SU-DHL-6 (cell line): Measurements from ENCODE around the gene PPP1R37.

ENCODE experiments used
- H2AFZ ChIP-seq: fragments of 200-600 bp; sonication (generic); 2 replicates; pipeline ENCODE4 v1.6.1; 2014; ENCODE audit warnings: low read depth, mild to moderate bottlenecking, moderate library complexity, mixed read lengths, antibody characterized with exemption, low read length; ENCODE audit not compliant: severe bottlenecking
- H3F3A ChIP-seq: fragments of 200-600 bp; shearing (Covaris generic); 2 replicates; pipeline ENCODE4 v1.6.0; 2016; ENCODE audit warnings: antibody characterized with exemption, mild to moderate bottlenecking; ENCODE audit not compliant: insufficient read depth
- H3K27ac ChIP-seq: fragments of 200-600 bp; sonication (generic); 2 replicates; pipeline ENCODE4 v1.5.1; 2016; ENCODE audit warnings: low read depth, mild to moderate bottlenecking, low read length, moderate library complexity, mixed read lengths
- H3K27me3 ChIP-seq: fragments of 200-600 bp; sonication (generic), shearing (Covaris generic); 2 replicates; pipeline ENCODE4 v1.6.0; 2014; ENCODE audit warnings: mild to moderate bottlenecking, low read length
- H3K36me3 ChIP-seq: fragments of 200-600 bp; sonication (generic); 2 replicates; pipeline ENCODE4 v1.6.1; 2014; ENCODE audit warnings: mild to moderate bottlenecking, low read length, mixed read lengths
- H3K4me2 ChIP-seq: fragments of 300-600, 200-600 bp; shearing (Covaris generic), sonication (generic); 2 replicates; pipeline ENCODE4 v1.6.0; 2014; ENCODE audit warnings: low read length, low read depth, mild to moderate bottlenecking; ENCODE audit not compliant: poor library complexity, severe bottlenecking
- H3K4me3 ChIP-seq: fragments of 200-600 bp; sonication (generic); 2 replicates; pipeline ENCODE4 v1.5.1; 2014; ENCODE audit warnings: antibody characterized with exemption, low read length, mild to moderate bottlenecking, mixed read lengths; ENCODE audit not compliant: insufficient read depth, poor library complexity, severe bottlenecking
- H3K79me2 ChIP-seq: fragments of 200-600 bp; sonication (generic); 2 replicates; pipeline ENCODE4 v1.6.1; 2014; ENCODE audit warnings: mild to moderate bottlenecking, low read length, moderate library complexity; ENCODE audit not compliant: insufficient read depth
- H3K9ac ChIP-seq: fragments of 200-600 bp; sonication (generic); 2 replicates; pipeline ENCODE4 v1.7.0; 2014; ENCODE audit warnings: mild to moderate bottlenecking, low read length
- H3K9me2 ChIP-seq: fragments of 200-600 bp; sonication (generic); replicated peaks from 2 replicates; pipeline ENCODE4 v1.6.1; 2014; ENCODE audit warnings: low read length; ENCODE audit not compliant: insufficient read depth
- H3K9me3 ChIP-seq: fragments of 200-600 bp; sonication (generic); 2 replicates; pipeline ENCODE4 v1.6.1; 2014; ENCODE audit warnings: low read length, mixed read lengths; ENCODE audit not compliant: insufficient read depth
- H4K20me1 ChIP-seq: fragments of 200-600 bp; sonication (generic); 2 replicates; pipeline ENCODE4 v1.6.1; 2014; ENCODE audit warnings: low read depth, mild to moderate bottlenecking, antibody characterized with exemption, low read length, moderate library complexity, mixed read lengths
- EZH2phosphoT487 ChIP-seq: fragments of 200-600 bp; sonication (generic), shearing (Covaris generic); conservative IDR thresholded peaks from 2 replicates; pipeline ENCODE4 v1.6.1; 2018; ENCODE audit warnings: mild to moderate bottlenecking, antibody characterized with exemption, low read length, moderate library complexity, mixed read lengths
- TF ChIP-seq, protein P1 (sequence below): fragments of 200-600 bp; sonication (generic); IDR thresholded peaks from one replicate; pipeline ENCODE4 v1.5.1; 2017; ENCODE audit warnings: antibody characterized with exemption, mild to moderate bottlenecking, low read length, moderate library complexity; ENCODE audit not compliant: insufficient read depth, poor library complexity, severe bottlenecking

PPP1R37 gene

DNA sequence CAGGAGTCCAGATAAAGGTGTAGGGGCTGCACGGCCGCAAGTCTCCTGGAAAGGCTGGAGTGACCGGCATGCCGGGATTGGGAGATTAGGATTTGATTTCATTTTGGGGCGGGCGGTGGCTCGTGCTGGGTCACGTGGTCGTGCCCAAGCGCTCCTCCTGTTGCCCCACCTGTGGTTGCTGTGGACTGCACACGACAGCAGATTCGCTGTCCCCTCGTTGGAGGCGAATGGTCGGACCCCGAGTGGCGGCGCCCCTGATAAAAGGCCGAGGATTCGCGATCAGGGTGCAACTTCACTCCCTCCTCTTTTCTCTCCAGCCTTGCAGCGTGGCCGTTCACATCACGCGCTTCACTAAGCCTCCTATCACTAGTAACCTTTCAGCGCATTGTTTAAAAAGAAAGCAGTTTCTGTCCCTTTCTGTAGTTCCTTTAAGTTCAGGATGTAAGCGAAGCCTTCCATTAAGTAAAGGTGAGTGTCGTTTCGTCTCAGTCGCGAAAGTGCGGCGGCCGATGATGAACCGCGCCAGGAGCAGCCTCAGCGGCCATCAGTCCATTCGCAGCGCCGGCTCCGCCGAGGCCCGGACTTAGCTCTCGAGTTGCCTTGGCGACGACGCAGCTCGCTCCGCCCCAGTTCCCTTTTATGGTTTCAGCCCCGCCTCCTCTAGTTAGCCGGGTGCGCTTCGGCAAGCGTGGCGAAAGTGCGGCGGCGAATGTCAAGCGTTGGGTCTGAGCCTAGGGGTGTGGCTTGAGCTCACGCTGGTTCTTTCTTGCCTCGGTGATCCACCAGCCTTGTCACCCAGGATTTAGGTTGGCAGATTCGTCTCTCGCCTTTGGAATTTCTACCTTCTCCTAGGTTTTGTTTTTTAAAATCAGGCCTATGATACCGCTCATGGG is 1.7 kb upstream of the PPP1R37 start:
- Histone ChIP-seq H2AFZ (peak overlapping the region; percentile 86), H3K9me2 (no peaks in the 10 kb centered on the region), H3K27ac (peak overlapping the region; percentile 88), H3K4me3 (peak overlapping the region; percentile 71), H3K36me3 (peaks cover 14% of the 10 kb centered on the region), H3F3A (peaks cover 14% of the 10 kb centered on the region), H3K27me3 (no peaks in the 10 kb centered on the region), H3K9me3 (peaks cover 5% of the 10 kb centered on the region; the same call in 1 of the 2 replicates), H3K9ac (peak overlapping the region; percentile 84), H4K20me1 (no peaks in the 10 kb centered on the region; the same call in 1 of the 2 replicates), H3K79me2 (peaks cover 39% of the 10 kb centered on the region), H3K4me2 (peak overlapping the region; percentile 89)
- TF ChIP-seq, protein P1, sequence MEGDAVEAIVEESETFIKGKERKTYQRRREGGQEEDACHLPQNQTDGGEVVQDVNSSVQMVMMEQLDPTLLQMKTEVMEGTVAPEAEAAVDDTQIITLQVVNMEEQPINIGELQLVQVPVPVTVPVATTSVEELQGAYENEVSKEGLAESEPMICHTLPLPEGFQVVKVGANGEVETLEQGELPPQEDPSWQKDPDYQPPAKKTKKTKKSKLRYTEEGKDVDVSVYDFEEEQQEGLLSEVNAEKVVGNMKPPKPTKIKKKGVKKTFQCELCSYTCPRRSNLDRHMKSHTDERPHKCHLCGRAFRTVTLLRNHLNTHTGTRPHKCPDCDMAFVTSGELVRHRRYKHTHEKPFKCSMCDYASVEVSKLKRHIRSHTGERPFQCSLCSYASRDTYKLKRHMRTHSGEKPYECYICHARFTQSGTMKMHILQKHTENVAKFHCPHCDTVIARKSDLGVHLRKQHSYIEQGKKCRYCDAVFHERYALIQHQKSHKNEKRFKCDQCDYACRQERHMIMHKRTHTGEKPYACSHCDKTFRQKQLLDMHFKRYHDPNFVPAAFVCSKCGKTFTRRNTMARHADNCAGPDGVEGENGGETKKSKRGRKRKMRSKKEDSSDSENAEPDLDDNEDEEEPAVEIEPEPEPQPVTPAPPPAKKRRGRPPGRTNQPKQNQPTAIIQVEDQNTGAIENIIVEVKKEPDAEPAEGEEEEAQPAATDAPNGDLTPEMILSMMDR, result no peak
- no peak for TF ChIP-seq EZH2phosphoT487

DNA sequence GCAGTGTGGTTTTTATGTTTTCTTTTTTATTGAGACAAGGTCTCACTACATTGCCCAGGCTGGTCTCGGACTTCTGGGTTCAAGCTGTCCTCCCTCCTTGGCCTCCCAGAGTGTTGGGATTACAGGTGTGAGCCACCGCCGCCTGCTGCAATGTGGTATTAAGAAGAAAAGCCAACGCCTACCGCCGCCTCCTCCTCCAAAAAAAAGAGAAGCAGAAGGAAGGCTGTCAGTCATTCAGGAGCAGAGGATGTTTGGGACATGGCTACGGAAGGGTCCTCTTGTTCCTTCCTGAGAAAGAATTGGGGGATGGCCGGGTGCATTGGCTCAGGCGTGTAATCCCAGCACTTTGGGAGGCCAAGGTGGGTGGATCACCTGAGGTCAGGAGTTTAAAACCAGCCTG is 1.2 kb downstream of the PPP1R37 start:
- H3K36me3 ChIP-seq, result peaks cover 14% of the 10 kb centered on the region

DNA sequence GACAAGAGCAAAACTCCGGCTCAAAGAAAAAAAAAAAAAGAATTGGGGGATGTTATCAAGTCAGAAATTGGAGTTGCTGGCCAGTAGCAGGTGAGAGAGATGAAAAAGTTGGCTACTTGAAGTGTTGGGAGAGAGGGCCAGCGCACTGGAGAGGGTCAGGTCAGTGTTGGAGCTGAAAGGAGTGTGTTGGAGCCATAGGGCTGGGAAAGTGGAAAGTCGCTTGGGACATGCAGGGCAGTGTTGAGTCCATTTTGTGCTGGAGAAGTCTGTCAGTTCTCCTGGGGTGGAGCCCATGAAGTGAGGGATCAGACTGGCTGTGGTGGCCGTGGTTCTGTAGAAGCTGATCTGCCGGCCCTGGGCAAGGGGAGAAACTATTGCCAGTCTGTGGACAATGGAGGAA is 1.7 kb downstream of the PPP1R37 start:
- TF ChIP-seq EZH2phosphoT487, result no peak
- TF ChIP-seq, protein P1, result no peak
- Histone ChIP-seq H3K4me3 (peak overlapping the region; percentile 71), H4K20me1 (no peaks in the 10 kb centered on the region; the same call in 1 of the 2 replicates)

More for the DNA sequence above, 1.2 kb downstream of the PPP1R37 start:
- peak overlapping the region; percentile 71 for H3K4me3 ChIP-seq
- H3F3A ChIP-seq, result peaks cover 11% of the 10 kb centered on the region
- peak overlapping the region; percentile 89 for H3K4me2 ChIP-seq
- H3K9ac ChIP-seq, result peak overlapping the region; percentile 84
- no peaks in the 10 kb centered on the region for H3K9me2 ChIP-seq
- H2AFZ ChIP-seq, result no peak overlapping the region
- no peak overlapping the region for H3K27ac ChIP-seq
- H3K79me2 ChIP-seq, result peaks cover 63% of the 10 kb centered on the region
- TF ChIP-seq, protein P1, result no peak
- no peak for TF ChIP-seq EZH2phosphoT487
- H3K9me3 ChIP-seq, result peaks cover 5% of the 10 kb centered on the region; the same call in 1 of the 2 replicates
- no peaks in the 10 kb centered on the region; the same call in 1 of the 2 replicates for H4K20me1 ChIP-seq
- H3K27me3 ChIP-seq, result no peaks in the 10 kb centered on the region

More for the DNA sequence above, 1.7 kb downstream of the PPP1R37 start:
- H3K9me2 ChIP-seq, result no peaks in the 10 kb centered on the region
- peak overlapping the region; percentile 84 for H3K9ac ChIP-seq
- H3K9me3 ChIP-seq, result peaks cover 5% of the 10 kb centered on the region; the same call in 1 of the 2 replicates
- no peaks in the 10 kb centered on the region for H3K27me3 ChIP-seq
- no peak overlapping the region for H3K27ac ChIP-seq
- H3K79me2 ChIP-seq, result peaks cover 67% of the 10 kb centered on the region
- H3K36me3 ChIP-seq, result peaks cover 14% of the 10 kb centered on the region
- no peak overlapping the region for H2AFZ ChIP-seq
- H3F3A ChIP-seq, result peaks cover 11% of the 10 kb centered on the region
- peak overlapping the region; percentile 89 for H3K4me2 ChIP-seq
